Neural progenitor cell (in vitro differentiated cells): Measurements from ENCODE around the gene FOXC2. TPM values are rescaled to one million over a fixed set of nuclear protein-coding genes. Genes with fewer than 3 reads are reported as not detected.

Source experiments
- DNase-seq: peaks from one replicate; pipeline ENCODE4 v3.0.0-alpha.2; 2016; ENCODE audit warnings: low spot score
- H2AFZ ChIP-seq: fragments of 200-600 bp; sonication (generic); replicated peaks from 2 replicates; pipeline ENCODE4 v1.6.1; 2016; ENCODE audit warnings: antibody characterized with exemption
- H3F3A ChIP-seq: fragments of 200-600 bp; sonication (generic); 2 replicates; pipeline ENCODE4 v1.6.1; 2016; ENCODE audit warnings: antibody characterized with exemption, low read depth
- H3K27ac ChIP-seq: fragments of 200-600 bp; sonication (generic); 2 replicates; pipeline ENCODE4 v1.5.1; 2016; ENCODE audit warnings: mild to moderate bottlenecking
- H3K27me3 ChIP-seq: fragments of 200-600 bp; sonication (generic); 2 replicates; pipeline ENCODE4 v1.6.1; 2016; ENCODE audit warnings: mild to moderate bottlenecking, moderate library complexity
- H3K36me3 ChIP-seq: fragments of 200-600 bp; sonication (generic); 2 replicates; pipeline ENCODE4 v1.5.1; 2016
- H3K4me1 ChIP-seq: fragments of 200-600 bp; sonication (generic); 2 replicates; pipeline ENCODE4 v1.6.1; 2016; ENCODE audit warnings: mixed run types
- H3K4me2 ChIP-seq: fragments of 200-600 bp; sonication (generic); 2 replicates; pipeline ENCODE4 v1.6.1; 2016
- H3K4me3 ChIP-seq: fragments of 200-600 bp; sonication (generic); 2 replicates; pipeline ENCODE4 v1.5.1; 2016
- H3K79me2 ChIP-seq: fragments of 200-600 bp; sonication (generic); 2 replicates; pipeline ENCODE4 v1.6.1; 2016; ENCODE audit warnings: low read depth
- H3K9ac ChIP-seq: fragments of 200-600 bp; sonication (generic); 2 replicates; pipeline ENCODE4 v1.6.1; 2016
- H3K9me3 ChIP-seq: fragments of 200-600 bp; sonication (generic); 2 replicates; pipeline ENCODE4 v1.5.1; 2016; ENCODE audit warnings: low read depth
- H4K20me1 ChIP-seq: fragments of 200-600 bp; sonication (generic); 2 replicates; pipeline ENCODE4 v1.6.1; 2016; ENCODE audit warnings: low read depth
- H3K27ac Mint-ChIP-seq: 3 replicates; pipeline ENCODE4 v1.8.0; 2021; ENCODE audit warnings: mixed read lengths
- H3K27me3 Mint-ChIP-seq: 2 replicates; pipeline ENCODE4 v1.8.0; 2022; ENCODE audit warnings: low read depth, mild to moderate bottlenecking, inconsistent platforms, moderate library complexity, mixed read lengths; ENCODE audit not compliant: insufficient read depth
- H3K36me3 Mint-ChIP-seq: 3 replicates; pipeline ENCODE4 v1.8.0; 2021; ENCODE audit warnings: mixed read lengths
- H3K4me1 Mint-ChIP-seq: 3 replicates; pipeline ENCODE4 v1.8.0; 2021; ENCODE audit warnings: mixed read lengths
- H3K4me3 Mint-ChIP-seq: 3 replicates; pipeline ENCODE4 v1.8.0; 2021; ENCODE audit warnings: mild to moderate bottlenecking, moderate library complexity, mixed read lengths
- H3K9me3 Mint-ChIP-seq: 3 replicates; pipeline ENCODE4 v1.8.0; 2020; ENCODE audit warnings: mixed read lengths
- CTCF ChIP-seq: fragments of 200-600 bp; sonication (generic); IDR thresholded peaks from 2 replicates; pipeline ENCODE4 v1.5.1; 2017; ENCODE audit warnings: antibody characterized with exemption, mild to moderate bottlenecking
- EZH2 ChIP-seq: fragments of 200-600 bp; sonication (generic); IDR thresholded peaks from 2 replicates; pipeline ENCODE4 v1.6.1; 2017; ENCODE audit warnings: antibody characterized with exemption, mild to moderate bottlenecking, moderate library complexity
- EZH2phosphoT487 ChIP-seq: fragments of 200-600 bp; sonication (generic); IDR thresholded peaks from 2 replicates; pipeline ENCODE4 v1.6.1; 2017; ENCODE audit warnings: antibody characterized with exemption
- total RNA-seq: library from RNA; depleted of rRNA; stranded (reverse); fragments of >200 nt; gene quantifications from 2 replicates; pipeline ENCODE4 v1.2.3, GENCODE V29; 2015; ENCODE audit warnings: low replicate concordance

FOXC2 gene
- total RNA-seq, 1 donor from 2014 or later: not detected

- no peaks in the 10 kb centered on the region for H3K79me2 ChIP-seq
- H3K4me1 ChIP-seq: no peaks in the 10 kb centered on the region
- no peaks in the 10 kb centered on the region for H4K20me1 ChIP-seq
- H3K4me2 ChIP-seq: no peak overlapping the region
- Mint-ChIP-seq H3K27ac (no peak overlapping the region), H3K4me1 (no peaks in the 10 kb centered on the region), H3K4me3 (no peak overlapping the region), H3K36me3 (no peaks in the 10 kb centered on the region), H3K27me3 (peaks cover 10% of the 10 kb centered on the region), H3K9me3 (peaks cover 5% of the 10 kb centered on the region)
- no peak overlapping the region for H3K9ac ChIP-seq
- DNase-seq: no peak
- no peak overlapping the region for H2AFZ ChIP-seq
- no peaks in the 10 kb centered on the region for H3K27me3 ChIP-seq
- H3K9me3 ChIP-seq: no peaks in the 10 kb centered on the region
- no peak for TF ChIP-seq EZH2
- TF ChIP-seq EZH2phosphoT487: no peak
- H3K27ac ChIP-seq: no peak overlapping the region
- no peaks in the 10 kb centered on the region for H3F3A ChIP-seq
- no peaks in the 10 kb centered on the region for H3K36me3 ChIP-seq
- H3K4me3 ChIP-seq: no peak overlapping the region
Measured at GRCh38 chr16:86601356-86601755, 34.7 kb downstream of the FOXC2 start.

- Mint-ChIP-seq H3K36me3 (no peaks in the 10 kb centered on the region), H3K9me3 (peaks cover 5% of the 10 kb centered on the region), H3K27ac (no peak overlapping the region), H3K4me1 (no peaks in the 10 kb centered on the region), H3K4me3 (no peak overlapping the region), H3K27me3 (peaks cover 10% of the 10 kb centered on the region)
- TF ChIP-seq EZH2 (no peak), CTCF (no peak), EZH2phosphoT487 (no peak)
- Histone ChIP-seq H3K79me2 (no peaks in the 10 kb centered on the region), H4K20me1 (no peaks in the 10 kb centered on the region), H3K27me3 (no peaks in the 10 kb centered on the region), H3K4me2 (no peak overlapping the region), H3K27ac (no peak overlapping the region), H2AFZ (no peak overlapping the region), H3K9me3 (no peaks in the 10 kb centered on the region), H3F3A (no peaks in the 10 kb centered on the region), H3K4me3 (no peak overlapping the region), H3K9ac (no peak overlapping the region), H3K36me3 (no peaks in the 10 kb centered on the region), H3K4me1 (no peaks in the 10 kb centered on the region)
- DNase-seq: no peak
Measured at GRCh38 chr16:86602521-86602920, 35.9 kb downstream of the FOXC2 start.

GRCh38 chr16:86604436-86605193, 38.0 kb downstream of the FOXC2 start:
- H3K4me1 ChIP-seq: no peaks in the 10 kb centered on the region
- H3K4me2 ChIP-seq: no peak overlapping the region
- no peak overlapping the region for H3K27ac ChIP-seq
- no peak overlapping the region for H3K4me3 ChIP-seq
- DNase-seq: no peak
- no peaks in the 10 kb centered on the region for H4K20me1 ChIP-seq
- no peaks in the 10 kb centered on the region for H3K27me3 ChIP-seq
- no peaks in the 10 kb centered on the region for H3K79me2 ChIP-seq
- H3K36me3 ChIP-seq: no peaks in the 10 kb centered on the region
- H3K9me3 ChIP-seq: no peaks in the 10 kb centered on the region
- Mint-ChIP-seq H3K27me3 (peaks cover 10% of the 10 kb centered on the region), H3K4me3 (no peak overlapping the region), H3K36me3 (no peaks in the 10 kb centered on the region), H3K27ac (no peak overlapping the region), H3K4me1 (no peaks in the 10 kb centered on the region), H3K9me3 (peaks cover 5% of the 10 kb centered on the region)
- TF ChIP-seq CTCF (no peak), EZH2phosphoT487 (no peak), EZH2 (no peak)
- H2AFZ ChIP-seq: no peak overlapping the region
- no peaks in the 10 kb centered on the region for H3F3A ChIP-seq
- no peak overlapping the region for H3K9ac ChIP-seq

GRCh38 chr16:86605950-86606349, 39.3 kb downstream of the FOXC2 start:
- H3K36me3 Mint-ChIP-seq: no peaks in the 10 kb centered on the region
- peaks cover 5% of the 10 kb centered on the region for H3K9me3 Mint-ChIP-seq
- Histone ChIP-seq H3K9me3 (no peaks in the 10 kb centered on the region), H2AFZ (no peak overlapping the region), H3K27me3 (no peaks in the 10 kb centered on the region), H3F3A (no peaks in the 10 kb centered on the region), H3K36me3 (no peaks in the 10 kb centered on the region), H3K4me1 (no peaks in the 10 kb centered on the region), H3K9ac (no peak overlapping the region), H3K4me3 (no peak overlapping the region), H3K79me2 (no peaks in the 10 kb centered on the region), H3K4me2 (no peak overlapping the region), H4K20me1 (no peaks in the 10 kb centered on the region), H3K27ac (no peak overlapping the region)
- no peak for DNase-seq
- TF ChIP-seq CTCF (no peak), EZH2 (no peak), EZH2phosphoT487 (no peak)
- no peak overlapping the region for H3K27ac Mint-ChIP-seq
- H3K4me3 Mint-ChIP-seq: no peak overlapping the region
- H3K4me1 Mint-ChIP-seq: no peaks in the 10 kb centered on the region
- H3K27me3 Mint-ChIP-seq: peaks cover 15% of the 10 kb centered on the region
